Inflammatory macrophage treated with lipopolysaccharide for 4 hours (primary cell): ENCODE measurements around the gene RNU6-1.

ENCODE experiments used
- DNase-seq: peaks from one replicate; pipeline ENCODE4 v3.0.0-alpha.2; 2020

The RNU6-1 gene

GRCh38 chr15:67820122-67820991 is 19.5 kb downstream of the RNU6-1 start:
- no peak for DNase-seq

DNA sequence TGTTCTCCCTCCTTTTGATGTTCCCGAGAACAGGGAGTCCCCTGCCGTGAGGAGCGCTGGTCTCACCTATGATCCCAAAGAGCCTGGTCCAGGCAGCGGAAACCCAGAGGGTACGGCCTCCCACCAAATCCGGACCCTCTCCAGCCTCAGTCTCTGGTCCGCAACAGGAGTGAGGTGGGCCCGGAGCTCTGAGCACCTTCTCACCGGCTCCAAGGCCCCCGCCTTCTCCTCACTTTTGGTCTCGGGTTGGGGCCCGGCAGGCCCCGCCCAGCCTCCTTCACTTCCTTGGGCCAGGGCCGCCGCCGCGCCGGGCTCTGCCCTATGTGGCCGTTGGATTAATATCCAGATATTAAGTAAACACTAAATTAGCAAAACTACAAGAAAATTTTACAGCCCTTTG is 20.2 kb downstream of the RNU6-1 start:
- DNase-seq = no peak

GRCh38 chr15:67818464-67818863 is 21.4 kb downstream of the RNU6-1 start:
- DNase-seq = no peak

GRCh38 chr15:67816668-67817067 is 23.2 kb downstream of the RNU6-1 start:
- DNase-seq = no peak

DNA sequence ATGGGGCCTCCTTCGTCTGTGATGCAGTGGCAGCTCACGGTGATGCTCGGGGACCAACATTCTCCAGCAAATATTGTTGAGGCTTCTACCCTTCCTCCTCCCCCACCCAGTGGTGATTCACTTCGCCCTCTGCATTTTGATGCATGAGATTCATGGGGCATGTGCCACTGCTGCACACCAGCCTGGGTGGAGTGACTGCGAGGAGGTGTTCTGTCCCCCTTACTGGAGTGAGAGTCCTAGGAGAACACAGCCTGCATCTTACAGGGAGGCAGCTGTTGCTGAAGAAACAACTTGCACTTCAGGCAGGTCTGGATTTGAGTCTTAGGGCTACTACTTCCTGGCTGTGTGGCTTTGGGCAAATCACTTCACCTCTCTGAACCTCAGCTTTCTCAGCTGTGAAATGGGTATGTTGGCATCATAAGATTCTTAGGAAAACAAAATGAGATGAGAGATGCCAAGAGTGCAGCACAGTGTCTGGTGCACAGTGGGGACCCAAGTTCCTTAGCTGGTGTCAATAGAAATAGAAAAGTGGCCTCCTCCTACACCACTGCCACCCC is 24.7 kb downstream of the RNU6-1 start:
- no peak for DNase-seq

DNA sequence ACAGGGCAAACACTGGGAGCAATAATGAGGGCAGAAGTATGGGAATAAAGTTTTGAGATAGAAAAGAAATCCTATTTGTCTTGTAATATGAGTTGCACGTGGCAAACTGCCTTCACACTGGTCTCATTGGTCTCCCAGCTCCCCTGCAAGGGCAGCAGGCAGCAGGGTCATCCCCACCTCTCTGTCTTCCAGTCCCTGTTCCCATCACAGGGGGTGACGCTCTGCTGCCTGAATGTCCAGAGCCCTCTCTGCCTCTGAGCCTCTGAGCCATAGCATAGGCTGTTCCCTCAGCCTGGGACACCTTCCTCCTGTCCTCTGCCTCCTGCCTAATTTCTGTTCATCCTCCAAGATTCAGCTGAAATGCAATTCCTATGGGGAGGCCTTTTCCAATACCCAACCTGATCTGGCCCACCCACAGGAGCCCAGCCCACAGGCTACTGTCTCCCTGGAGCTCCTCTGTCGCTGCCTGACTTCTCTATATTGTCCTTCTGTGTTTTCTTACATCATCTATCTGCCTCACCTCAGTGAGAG is 26.7 kb downstream of the RNU6-1 start:
- DNase-seq = no peak

DNA sequence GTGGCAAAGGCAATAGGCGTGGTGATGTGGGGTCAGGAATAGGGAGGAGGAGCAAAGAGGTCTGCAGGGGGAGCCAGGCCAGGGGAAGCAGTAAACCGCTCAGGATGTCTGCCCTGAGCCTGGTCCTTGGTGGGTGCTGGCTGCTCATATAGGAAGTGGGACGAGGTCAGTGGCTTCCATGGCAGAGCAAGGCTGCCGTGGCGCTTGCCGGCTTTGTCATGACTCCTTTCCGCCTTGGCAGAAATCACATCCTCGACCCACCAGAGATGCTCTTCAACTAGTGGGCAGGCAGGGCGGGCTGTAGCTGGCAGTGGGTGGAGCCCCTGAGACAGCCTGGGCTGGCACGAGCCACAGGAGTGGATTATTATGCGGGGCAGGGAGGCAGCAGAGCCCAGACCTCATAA is 27.6 kb downstream of the RNU6-1 start:
- no peak for DNase-seq

- no peak for DNase-seq
Observed at GRCh38 chr15:67809866-67810265, 30.0 kb downstream of the RNU6-1 start.

DNA sequence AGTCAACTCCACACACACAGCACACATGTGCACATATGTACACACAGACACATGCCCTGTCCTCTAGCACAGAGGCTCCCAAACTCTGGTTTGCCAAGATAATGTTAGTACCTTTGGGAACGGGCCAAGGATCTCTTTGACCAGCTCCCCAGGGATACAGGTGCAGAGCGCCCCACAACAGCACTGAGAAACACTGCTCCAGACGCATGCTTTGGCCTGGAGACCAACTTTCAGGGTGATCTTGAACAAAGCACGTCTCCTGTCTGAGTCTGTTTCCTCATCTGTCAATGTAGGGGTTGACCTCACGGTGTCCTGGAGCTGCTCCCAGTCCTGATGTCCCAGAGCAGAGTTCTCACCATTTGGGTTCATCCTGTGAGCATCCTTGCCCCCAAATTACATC is 30.4 kb downstream of the RNU6-1 start:
- DNase-seq = no peak

GRCh38 chr15:67808821-67809220 is 31.0 kb downstream of the RNU6-1 start:
- DNase-seq = no peak

- DNase-seq = no peak
Observed at GRCh38 chr15:67807836-67808235, 32.0 kb downstream of the RNU6-1 start.

DNA sequence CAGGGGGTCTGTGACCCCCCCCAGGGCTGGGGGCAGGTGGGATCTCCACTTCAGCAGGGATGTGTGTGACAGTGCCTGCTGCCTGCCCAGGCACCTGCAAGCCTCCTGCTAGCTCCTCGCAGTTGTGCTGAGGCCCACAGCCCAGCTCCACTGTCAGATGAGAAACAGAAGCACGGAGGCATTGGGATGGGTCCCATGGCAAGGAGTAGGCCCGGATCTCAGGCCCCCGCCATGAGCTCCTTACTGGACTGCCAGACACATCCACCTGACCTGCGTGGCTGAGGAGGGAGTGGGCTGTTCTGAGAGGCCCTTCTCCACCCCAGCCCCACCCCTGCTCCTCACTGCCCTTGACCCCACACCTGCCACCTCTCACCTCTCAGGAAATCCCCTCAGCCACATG is 32.7 kb downstream of the RNU6-1 start:
- no peak for DNase-seq

DNA sequence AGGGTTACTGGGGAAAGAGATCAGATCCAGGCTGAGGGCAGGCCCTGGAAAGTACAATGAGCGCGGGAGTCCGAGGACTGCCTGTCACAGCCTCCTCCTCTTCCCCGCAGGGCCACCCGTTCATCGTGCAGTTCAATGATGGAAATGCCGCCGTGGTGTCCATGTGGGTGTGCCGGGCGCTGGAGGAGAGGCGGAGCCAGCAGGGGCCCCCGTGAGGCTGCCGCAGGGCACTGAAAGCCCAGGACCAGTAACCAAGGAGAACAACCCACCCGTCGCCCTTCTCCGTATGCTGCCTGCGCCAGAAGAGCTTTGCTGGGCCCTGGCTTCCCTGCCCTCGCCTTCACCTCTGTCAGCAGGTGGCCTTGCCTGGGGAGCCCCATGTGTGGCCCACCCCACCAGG is 33.3 kb downstream of the RNU6-1 start:
- no peak for DNase-seq

DNA sequence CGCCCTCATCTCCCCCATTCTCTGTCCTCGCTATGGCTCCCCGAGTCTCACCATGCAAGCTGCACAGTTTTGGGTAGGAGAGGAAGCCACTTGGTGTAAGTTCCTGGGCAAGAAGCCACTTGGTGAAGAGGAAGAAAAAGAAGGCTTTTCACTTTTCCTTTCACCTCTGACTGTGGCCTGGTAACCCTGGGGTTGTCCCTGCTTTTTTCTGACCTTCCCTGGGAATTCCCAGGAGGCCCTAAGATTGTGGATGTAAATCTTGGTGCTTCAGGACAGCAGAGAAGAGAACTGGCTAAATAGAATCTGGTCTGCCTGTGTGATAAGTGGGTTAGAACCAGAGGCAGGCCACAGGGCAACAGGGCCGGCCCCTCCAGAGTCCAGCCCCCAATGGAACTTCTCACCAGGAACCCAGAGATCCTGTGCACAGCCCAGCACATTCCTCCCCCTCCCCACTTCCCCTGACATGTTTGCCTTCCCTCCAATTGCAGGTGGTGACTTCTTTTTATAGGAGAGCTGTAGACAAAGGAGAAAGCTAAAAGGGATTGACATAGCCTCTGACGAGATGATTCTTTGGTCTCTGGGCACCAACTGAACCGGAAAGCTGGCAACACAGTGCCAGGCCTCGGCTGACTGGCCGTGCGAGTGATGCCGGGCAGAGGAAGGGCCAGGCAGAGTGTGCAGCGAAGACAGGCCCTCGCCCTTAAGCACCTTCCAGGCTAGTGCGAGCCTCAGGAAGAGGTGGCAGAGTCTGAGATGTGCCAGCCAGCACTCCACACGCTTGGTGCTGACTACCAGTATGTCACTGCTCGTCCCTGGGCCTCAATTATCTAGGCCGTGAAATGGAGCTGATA is 34.0 kb downstream of the RNU6-1 start:
- DNase-seq = peak; percentile 59

DNA sequence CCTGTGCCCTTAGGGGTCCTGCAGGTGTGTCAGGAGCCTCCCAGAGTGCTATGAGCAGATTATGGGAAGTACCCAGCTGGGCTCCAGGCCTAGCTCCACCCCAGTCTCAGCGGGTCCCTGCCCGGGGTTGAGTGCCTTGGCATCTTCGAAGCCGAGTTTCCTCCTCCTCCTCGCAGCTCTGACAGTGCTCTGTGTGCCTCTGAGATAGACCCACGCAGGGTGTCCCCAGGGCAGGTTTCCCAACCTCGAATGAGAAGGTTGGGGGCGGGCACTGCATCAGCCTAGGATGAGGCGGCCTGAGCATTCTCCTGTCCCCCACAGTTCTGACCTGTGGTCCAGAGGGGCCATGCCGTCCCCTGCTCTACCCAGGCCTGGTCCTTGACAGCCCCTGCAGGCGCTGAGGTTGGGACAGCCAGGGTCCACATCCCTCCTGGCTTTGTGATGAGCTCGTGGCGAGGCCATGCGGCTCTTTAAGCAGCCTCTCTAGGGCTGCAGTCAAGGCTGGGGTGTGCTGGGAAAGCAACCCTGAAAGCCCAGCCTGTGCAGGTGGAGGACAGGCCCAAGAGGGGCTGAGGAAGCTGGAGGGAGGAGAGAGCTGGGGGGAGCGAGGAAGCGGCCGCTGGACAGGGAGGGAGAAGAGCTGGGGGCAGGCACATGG is 34.7 kb downstream of the RNU6-1 start:
- DNase-seq = no peak

- DNase-seq = no peak
Observed at GRCh38 chr15:67803996-67804843, 35.6 kb downstream of the RNU6-1 start.

- DNase-seq = no peak
Observed at GRCh38 chr15:67803299-67803698, 36.5 kb downstream of the RNU6-1 start.

- DNase-seq = no peak
Observed at GRCh38 chr15:67801926-67802914, 37.6 kb downstream of the RNU6-1 start.

DNA sequence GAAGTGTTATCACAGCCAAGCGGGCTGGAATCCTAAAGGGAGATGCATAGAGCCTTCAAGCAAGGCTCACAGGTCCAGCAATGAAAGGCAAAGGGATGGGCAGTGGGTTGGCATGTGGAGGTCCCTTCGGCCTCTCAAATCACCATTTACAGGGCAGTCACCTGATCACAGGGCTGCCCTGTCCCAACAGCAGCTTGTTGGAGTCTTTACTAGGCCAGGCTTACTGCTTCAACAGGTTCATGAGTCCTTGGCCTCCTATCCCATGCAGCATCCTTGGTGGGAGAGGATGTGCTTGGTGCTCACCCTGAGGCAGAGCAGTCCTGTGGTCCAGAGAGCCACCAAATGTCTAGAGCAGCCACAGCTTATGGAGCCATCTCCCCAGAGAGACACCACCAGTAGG is 38.7 kb downstream of the RNU6-1 start:
- no peak for DNase-seq

GRCh38 chr15:67799801-67800205 is 40.0 kb downstream of the RNU6-1 start:
- no peak for DNase-seq
